ENCODE results near the gene MRTFA. TPM values are rescaled to one million over a fixed set of nuclear protein-coding genes. Genes with fewer than 3 reads are reported as not detected.

The MRTFA gene
- polyA plus RNA-seq, 1 of the 3 experiments (the other 2 are of a cell fraction), result 5.8 TPM

DNA sequence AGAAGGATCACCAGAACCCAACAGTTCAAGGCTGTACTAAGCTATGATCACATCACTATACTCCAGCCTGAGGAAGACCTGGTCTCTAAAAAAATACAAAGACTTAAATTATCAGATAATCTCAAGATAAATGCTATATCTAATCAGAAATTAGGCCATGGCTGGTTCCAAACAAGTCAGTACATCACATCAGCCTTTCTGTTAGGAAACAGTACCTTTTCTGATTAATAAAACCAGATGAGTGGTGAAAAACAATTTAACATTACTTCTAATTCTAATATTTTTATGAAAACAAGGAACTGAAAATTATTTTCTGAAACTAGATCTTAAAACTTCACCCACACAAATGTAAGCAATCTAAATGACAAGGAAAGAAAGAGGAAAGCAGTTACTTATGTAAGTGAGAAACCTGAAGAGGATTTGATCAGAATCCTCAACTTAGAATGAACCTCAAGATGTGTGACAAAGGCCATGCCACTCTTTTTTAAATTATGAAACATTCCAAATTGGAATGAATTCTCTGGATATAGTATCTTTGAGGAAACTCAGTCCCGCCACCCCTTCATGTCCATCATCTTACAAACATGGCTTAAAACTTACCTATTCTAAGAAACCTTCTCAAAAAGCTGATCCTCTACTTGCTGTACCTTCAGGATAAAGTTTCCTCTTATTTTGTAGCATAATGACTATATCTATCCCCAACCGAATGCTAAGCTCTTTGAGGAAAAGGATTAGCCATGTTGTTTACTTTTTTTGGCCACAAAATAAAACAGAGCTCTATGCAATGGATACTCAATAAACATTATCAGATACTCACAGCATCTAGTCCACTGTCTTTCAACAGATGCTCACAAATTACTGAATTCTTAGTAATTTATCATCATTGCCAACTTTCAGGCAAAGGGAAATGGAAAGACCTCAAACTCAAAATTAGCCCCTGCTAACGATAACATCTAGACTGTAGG, 132.0 kb downstream of the MRTFA start:
- CTCF ChIA-PET, result interaction anchor here (1.0 kb wide), 1 partner anchor 68 kb away, joined by 3 read pairs; no protein-coding TSS in a partner anchor
- Histone ChIP-seq H3K79me2 (ENCODE audit: insufficient read depth) (peaks cover 66% of the 10 kb centered on the region), H3K36me3 (replicated peaks in 1 of 2; ENCODE audit: control insufficient read depth in 1 of 2, insufficient read depth in 2 of 2, low read length in 1 of 2) (no peaks in the 10 kb centered on the region)

More for the DNA sequence above, 132.0 kb downstream of the MRTFA start:
- Histone ChIP-seq H3K27ac (ENCODE audit: low read depth in 2 of 2, low read length in 1 of 2) (peak overlapping the region in 1 of 2 experiments; percentile 14; a peak in 1 of 4 replicates), H3K4me2 (no peak overlapping the region), H3K9me2 (no peaks in the 10 kb centered on the region), H3F3A (replicated peaks; ENCODE audit: insufficient read depth) (peaks cover 5% of the 10 kb centered on the region), H3K9me3 (no peaks in the 10 kb centered on the region), H3K4me3 (ENCODE audit: low read depth in 2 of 2, low read length in 1 of 2) (no peak overlapping the region), H3K4me1 (ENCODE audit: control insufficient read depth in 1 of 2, insufficient read depth in 2 of 2, low read depth in 1 of 2, low read length in 1 of 2) (peaks cover 0 to 9% of the 10 kb centered on the region in 2 experiments; a peak in 3 of 4 replicates), H2AFZ (ENCODE audit: low read depth) (no peak overlapping the region), H3K9ac (no peak overlapping the region), H3K27me3 (ENCODE audit: insufficient read depth) (no peaks in the 10 kb centered on the region), H4K20me1 (ENCODE audit: insufficient read depth) (no peaks in the 10 kb centered on the region)
- POLR2A ChIA-PET, result no interaction called here
- TF ChIP-seq GATA2 (CRISPR knock-in tag; IDR thresholded peaks at IDR 0.05), result no peak
- TF ChIP-seq JUND (IDR thresholded peaks at IDR 0.05), result no peak
- no peak for TF ChIP-seq YY1 (IDR thresholded peaks at IDR 0.05; ENCODE audit: low read depth)
- no peak for TF ChIP-seq CTCF (IDR thresholded peaks at IDR 0.05)
- no peak for TF ChIP-seq EZH2phosphoT487 (IDR thresholded peaks at IDR 0.05; ENCODE audit: borderline replicate concordance, low read depth)
- no peak for TF ChIP-seq TEAD4 (IDR thresholded peaks at IDR 0.05; ENCODE audit: borderline replicate concordance, insufficient read depth)
- no peak for TF ChIP-seq NRF1 (IDR thresholded peaks at IDR 0.05; ENCODE audit: low read depth, low read length)
- no peak for TF ChIP-seq RXRA (IDR thresholded peaks at IDR 0.05; ENCODE audit: borderline replicate concordance, low read depth)
- no peak for TF ChIP-seq IRF3 (IDR thresholded peaks at IDR 0.05; ENCODE audit: low read depth, low read length)
- TF ChIP-seq, protein P1, sequence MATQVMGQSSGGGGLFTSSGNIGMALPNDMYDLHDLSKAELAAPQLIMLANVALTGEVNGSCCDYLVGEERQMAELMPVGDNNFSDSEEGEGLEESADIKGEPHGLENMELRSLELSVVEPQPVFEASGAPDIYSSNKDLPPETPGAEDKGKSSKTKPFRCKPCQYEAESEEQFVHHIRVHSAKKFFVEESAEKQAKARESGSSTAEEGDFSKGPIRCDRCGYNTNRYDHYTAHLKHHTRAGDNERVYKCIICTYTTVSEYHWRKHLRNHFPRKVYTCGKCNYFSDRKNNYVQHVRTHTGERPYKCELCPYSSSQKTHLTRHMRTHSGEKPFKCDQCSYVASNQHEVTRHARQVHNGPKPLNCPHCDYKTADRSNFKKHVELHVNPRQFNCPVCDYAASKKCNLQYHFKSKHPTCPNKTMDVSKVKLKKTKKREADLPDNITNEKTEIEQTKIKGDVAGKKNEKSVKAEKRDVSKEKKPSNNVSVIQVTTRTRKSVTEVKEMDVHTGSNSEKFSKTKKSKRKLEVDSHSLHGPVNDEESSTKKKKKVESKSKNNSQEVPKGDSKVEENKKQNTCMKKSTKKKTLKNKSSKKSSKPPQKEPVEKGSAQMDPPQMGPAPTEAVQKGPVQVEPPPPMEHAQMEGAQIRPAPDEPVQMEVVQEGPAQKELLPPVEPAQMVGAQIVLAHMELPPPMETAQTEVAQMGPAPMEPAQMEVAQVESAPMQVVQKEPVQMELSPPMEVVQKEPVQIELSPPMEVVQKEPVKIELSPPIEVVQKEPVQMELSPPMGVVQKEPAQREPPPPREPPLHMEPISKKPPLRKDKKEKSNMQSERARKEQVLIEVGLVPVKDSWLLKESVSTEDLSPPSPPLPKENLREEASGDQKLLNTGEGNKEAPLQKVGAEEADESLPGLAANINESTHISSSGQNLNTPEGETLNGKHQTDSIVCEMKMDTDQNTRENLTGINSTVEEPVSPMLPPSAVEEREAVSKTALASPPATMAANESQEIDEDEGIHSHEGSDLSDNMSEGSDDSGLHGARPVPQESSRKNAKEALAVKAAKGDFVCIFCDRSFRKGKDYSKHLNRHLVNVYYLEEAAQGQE (IDR thresholded peaks at IDR 0.05; ENCODE audit: low read depth, low read length), result no peak
- TF ChIP-seq PBX3 (IDR thresholded peaks at IDR 0.05), result no peak
- TF ChIP-seq TCF12 (IDR thresholded peaks at IDR 0.05), result no peak
- TF ChIP-seq POLR2AphosphoS5 (IDR thresholded peaks at IDR 0.05; ENCODE audit: low read depth, low read length), result no peak
- TF ChIP-seq MEF2A (IDR thresholded peaks at IDR 0.05; ENCODE audit: borderline replicate concordance, low read depth), result no peak
- TF ChIP-seq RAD21 (IDR thresholded peaks at IDR 0.05; ENCODE audit: low read length), result no peak
- no peak for TF ChIP-seq USF1 (IDR thresholded peaks at IDR 0.05; ENCODE audit: borderline replicate concordance, low read depth)
- TF ChIP-seq SIN3A (IDR thresholded peaks at IDR 0.05; ENCODE audit: borderline replicate concordance, low read depth, low read length), result no peak
- TF ChIP-seq, protein P2, sequence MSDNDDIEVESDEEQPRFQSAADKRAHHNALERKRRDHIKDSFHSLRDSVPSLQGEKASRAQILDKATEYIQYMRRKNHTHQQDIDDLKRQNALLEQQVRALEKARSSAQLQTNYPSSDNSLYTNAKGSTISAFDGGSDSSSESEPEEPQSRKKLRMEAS (IDR thresholded peaks at IDR 0.05; ENCODE audit: low read depth), result no peak
- DNase-seq, result no peak
- WGBS (ENCODE audit: low lambda C conversion rate), result 48% methylated on average over 3 of the region's 3 CpGs

Data from SK-N-SH (cell line).